Activated gamma-delta T cell treated with anti-CD3 and anti-CD28 coated beads, Interleukin-2, amount 50 U/mL, for 16 hours (primary cell): ENCODE results near the gene PLXNC1.
A peak's percentile ranks its signal among the peaks of the same experiment; 100 is the strongest.

Experiments used
- DNase-seq: peaks from one replicate; pipeline ENCODE4 v3.0.0-alpha.2; 2020; ENCODE audit warnings: low read depth

PLXNC1 gene

DNA sequence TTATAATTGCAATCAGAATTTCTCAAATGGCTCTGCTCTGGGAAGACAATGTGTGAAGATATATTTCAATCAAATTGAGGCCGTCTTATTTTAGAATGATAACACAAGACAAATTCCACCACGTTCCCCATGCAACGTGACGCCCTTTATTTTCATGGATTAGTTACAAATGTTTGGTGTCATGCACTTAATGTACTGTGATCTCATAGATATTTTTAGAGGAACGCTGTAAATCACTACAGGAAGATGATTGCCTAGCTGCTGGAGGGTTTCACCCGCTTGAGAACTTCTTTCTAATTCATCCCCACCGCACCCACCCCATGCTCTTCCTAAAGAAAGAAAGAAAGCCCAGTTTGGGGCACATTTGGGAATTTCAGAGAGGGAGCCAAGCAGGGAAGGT lies 117.2 kb downstream of the PLXNC1 start:
- no peak for DNase-seq

DNA sequence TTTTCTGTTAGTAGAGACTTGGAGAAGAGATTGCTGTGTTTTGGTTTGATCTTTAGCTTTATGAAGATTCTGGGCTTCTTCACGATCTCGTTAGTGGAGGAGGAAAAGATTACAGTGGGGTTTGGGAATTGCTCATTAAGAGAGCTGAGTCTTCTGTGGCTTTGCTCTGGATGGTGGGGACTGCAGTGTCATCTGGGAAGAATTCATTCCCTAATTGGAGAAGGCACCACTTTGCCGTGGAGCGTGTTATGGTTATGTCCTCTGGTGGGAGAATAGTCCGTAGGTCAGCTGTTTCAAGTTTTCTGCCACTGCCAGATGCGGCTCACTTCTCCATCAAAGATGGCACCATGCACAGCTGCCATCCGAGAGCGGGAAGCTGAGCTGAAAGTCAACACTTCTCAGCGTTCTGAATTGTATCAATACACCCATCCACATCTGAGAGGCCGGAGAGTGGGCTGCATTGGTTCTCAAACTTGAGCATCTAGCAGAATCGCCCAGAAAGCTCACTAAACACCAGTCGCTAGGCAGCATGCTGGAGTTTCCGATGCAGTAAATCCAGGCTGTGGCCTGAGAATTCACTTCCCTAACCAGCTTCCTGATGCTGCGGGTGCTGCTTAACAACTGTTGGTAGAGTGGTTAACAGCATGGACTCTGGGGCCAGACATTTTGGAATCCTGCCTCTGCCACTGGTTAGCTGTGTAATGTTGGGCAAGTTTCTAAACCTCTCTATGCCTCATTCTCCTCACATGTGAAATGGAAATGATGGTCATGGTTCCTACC lies 117.8 kb downstream of the PLXNC1 start:
- no peak for DNase-seq

DNA sequence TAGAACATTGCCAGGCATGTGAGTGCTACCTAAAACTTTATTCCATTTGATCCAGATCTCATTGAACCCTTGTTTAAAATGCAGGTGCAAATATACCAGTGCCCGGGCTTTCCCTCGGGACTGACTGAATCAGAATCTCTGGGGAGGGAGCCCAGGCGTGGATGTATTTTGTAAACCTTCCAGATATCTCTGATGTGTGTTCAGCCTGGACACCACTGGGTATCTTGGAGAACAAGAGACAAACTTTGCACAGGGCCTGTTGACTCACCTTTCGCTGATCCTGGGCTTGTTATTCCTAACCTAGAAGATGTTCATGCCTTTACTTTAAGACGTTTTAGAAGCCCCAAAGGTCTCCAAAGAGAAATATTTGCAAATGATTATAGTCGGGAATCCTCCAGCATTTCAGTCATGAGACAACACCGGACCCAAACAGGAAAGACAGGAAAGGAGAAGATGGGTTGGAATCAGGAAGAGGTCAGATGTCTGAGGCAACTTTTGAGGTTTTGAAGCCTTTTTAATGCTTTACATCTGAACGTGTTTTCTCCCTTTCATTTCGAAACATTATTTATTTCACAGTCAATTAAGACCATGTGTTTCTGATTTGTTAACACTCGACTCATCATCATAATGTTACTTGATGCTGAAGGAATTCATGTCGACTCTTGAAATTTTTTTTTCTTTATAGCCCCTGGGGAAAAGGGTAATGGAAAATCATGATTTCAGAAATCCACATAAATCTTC lies 118.6 kb downstream of the PLXNC1 start:
- DNase-seq, result no peak

DNA sequence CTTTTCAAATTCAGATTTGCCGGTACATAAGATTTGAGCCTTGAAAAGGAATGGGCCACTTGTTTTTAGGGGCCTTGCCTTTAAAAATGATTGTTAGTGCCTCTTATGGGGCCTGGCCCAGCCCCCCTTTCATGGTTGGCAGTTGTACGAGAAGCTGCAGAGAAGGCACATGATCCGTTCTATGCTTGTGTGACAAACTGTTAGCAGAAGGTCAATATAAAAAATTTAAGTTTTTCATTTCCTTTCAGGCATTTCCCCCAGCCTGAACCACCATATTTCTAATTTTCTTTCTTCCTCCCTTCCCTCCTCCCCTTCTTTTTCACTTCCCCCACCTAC lies 119.1 kb downstream of the PLXNC1 start:
- DNase-seq, result no peak

DNA sequence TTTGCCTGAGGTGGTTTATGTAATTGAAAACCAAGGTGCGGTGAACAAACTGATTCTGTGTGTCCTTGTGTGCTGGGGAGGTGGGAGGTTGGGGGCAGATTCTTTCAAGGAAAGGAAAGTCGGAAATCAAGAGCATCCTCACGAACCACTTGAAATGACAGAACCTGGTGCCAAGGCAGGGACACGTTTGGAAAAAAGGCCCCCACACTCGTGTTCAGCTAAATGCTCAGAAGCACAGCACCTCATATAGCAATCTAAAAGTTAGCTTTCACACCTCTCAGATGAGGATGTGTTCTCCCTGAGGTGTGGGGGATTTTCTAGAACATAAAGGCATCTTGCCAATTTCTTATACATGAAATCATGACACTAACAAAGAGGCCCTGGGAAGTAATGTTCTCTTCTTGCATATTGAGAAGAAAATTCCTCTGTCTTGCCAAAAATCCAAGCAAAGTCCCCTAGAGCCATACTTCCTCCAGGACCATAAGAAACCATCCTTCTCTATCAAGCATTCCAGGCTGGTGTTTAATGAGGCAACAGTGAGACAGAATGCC lies 119.6 kb downstream of the PLXNC1 start:
- DNase-seq, result no peak

DNA sequence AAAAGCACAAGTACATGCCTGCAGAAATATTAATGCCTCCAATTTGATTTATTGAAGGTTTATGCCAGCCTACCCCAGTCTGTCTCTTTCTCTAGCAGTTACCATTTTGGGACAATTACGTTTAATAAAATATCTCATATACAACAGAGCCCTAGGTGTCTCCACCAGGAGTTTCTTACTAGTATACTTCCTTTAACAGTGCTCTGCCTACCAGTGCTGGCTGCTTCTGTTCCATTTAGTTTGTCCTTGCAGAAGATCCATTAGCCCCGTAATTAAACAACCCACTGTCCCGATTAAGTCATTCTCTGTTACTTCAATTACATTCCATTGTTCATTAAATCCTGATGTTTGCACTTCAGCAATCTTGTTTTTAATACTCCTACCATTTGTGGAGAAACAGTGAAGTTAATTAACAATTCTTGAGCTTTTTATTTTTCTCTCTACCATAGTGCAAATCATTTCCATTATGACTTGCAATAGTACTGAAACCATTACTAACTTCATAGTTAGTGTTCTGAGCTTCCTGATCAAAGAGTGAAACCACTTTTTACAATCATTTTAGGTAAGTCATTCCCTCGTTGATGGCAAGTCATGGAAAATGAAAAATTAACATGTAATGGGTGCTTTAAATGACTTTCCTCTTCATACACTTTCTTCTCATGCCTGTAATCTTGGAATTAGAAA lies 121.1 kb downstream of the PLXNC1 start:
- no peak for DNase-seq

DNA sequence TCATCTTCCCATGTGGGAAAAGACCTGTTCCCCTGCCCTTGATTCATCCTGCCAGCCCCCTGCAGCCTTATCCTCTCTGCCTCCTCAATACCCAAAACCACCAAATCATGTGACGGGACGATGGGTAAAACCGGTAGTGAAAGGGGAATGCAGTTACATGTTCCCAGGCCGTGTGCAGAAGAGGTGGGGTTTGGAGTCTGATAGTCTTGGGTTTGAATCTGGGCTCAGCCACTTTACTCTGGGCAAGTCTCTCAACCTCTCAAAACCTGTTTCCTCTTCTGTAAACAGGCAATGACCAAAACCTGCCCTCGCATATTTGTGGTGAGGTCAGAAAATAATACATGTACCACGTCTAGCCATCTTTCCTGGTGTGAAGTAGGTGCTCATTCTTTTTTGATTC lies 123.0 kb downstream of the PLXNC1 start:
- no peak for DNase-seq

DNA sequence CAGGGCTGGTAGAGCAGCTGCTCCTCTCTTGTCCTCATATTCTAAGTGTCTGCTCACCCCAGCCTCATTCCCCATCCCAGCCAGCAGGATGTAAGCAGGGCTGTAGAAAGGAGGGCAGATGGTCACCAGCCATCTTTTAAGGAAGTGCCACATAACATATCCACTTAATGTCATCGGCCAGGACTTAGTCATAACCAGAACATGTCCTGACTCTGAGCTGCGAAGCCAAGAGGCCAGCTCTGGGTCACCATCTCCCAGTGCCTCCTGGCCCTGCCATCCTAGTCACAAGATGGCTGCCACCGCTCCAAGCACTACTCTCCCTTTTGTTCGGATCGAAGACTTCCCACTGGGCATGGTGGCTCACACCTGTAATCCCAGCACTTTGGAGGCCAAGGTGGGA lies 123.9 kb downstream of the PLXNC1 start:
- no peak for DNase-seq

DNA sequence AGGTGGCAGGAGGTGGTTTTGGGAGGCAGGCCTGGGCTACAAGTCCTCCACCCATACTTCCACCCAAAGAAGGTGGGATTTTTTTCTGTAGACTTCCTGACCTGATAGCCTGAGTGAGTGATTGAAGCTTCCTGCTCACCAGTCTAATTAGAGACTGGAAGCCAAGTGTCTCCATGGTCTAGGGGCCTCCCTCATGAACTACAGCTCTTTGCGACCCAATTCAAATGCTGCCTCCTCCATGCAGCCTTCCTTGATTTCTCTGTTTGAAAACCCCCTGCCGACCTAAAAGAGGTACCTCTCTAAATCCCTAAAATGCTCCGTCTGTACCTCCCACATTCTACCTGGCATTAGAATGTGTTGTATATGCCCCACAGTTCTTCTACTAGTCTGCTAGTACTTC lies 124.9 kb downstream of the PLXNC1 start:
- DNase-seq, result no peak

DNA sequence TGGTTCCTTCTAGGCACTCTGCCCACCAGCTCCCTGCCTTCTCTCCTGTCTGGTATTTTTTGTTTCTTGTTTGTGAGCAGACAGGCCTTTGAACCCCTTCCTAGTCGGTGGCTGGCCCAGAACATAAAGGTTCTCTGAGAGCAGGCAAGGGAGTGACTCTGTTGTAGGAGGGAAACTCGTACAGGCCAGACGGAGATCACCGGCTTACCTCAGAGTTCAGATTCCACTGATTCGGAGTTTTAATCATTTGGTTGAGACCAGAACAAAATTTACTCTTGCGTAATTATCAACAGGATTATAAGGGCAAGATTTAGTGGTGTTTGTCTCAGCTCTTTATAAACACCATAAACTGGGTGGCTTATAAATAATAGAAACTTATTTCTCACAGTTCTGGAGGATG lies 128.3 kb downstream of the PLXNC1 start:
- no peak for DNase-seq

DNA sequence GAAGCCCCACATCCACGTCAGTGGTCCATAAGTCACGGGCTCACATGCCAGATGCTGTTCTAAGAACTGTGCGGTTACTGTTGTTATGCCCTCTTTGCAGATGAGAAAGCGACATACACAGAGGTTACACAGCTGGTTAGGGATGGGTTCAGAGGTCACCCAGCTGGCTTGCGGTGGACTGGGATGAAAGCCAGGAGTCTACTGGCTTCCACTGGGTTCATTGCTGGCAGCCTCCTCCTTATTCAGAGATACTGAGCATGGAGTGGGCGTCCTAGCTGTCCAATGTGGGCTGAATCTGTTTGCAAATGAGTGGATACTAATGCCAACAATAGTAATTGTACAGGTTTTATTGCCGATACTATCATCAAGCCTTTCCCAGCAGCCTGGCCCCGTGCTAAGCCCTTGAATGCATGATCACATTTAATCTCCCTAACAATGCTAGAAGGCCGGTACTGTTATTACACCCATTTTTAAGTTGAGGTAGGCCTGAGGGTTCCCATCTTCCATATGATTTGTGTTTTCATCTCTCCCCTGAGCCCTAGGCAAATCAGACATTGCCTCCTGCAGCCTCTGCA lies 129.1 kb downstream of the PLXNC1 start:
- DNase-seq, result no peak

DNA sequence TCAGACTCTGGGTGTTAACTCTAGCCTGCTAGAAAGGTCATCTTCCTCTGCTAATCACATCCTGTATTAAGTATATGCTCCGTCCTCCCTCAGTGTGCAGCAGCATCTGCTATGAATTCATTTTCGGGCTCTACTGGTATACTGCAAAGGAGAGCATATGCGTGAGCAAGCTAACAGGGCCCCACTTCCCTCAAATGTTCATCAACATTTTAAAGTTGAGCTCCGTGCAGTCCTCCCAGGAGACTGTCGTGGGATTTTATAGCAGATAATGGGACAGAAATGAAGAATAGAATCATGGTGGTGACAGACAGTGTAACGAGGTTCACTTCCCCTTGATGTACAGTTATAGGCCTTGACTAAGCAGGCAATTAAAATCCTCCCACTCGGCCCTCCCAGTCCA lies 131.7 kb downstream of the PLXNC1 start:
- no peak for DNase-seq

DNA sequence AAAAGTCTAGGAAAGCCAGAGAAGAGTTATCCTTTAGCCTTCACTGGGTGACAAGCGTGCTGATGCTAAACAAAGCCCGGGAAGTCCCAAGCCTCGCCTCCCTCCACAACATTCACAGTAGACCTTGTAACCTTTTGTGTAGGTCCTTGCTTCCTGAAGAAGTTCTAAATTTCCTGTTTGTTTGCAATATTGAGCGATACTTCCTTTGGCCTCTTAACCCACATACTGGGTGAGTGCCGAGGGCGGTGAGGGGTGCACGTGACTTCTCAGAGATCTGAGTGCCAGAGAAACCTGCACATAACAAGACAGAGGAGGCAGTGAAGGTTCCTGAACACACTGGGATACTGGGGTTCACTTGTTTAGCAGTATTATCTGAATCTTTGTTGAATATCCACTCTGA lies 134.3 kb downstream of the PLXNC1 start:
- DNase-seq, result peak; percentile 23

DNA sequence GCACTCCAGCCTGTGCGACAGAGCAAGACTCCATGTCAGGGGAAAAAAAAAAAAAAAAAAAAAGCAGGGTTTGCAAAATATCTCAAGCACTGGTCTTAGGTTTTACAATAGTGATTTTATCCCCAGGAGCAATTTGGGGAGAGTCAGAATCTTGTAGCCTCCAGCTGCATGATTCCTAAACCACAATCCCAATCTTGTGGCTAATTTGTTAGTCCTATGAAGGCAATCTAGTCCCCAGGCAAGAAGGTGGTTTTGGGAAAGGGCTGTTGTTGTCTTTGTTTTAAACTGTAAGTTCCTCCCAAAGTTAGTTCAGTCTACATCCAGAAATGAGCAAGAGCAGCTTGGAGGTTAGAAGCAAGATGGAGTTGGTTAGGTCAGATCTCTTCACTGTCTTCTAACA lies 135.7 kb downstream of the PLXNC1 start:
- no peak for DNase-seq

DNA sequence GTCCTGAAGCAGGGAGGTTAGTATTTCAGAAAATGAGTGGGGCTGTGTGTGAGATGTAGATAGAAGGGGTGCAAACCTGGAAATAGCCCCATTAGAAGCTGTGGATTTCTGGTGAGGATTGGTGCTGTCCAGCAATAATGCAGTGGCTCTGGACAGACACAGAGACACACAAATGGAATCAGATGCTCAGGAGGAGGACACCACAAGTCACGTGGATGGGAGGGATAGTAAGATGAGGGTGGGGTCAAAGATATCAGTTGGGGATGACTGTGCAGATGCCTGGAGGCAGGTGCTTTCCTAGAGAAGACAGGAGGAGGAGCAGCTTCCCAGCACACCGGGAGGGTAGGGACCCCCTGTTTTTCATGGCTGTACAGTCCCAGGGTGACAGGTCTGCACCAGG lies 136.5 kb downstream of the PLXNC1 start:
- DNase-seq, result no peak

DNA sequence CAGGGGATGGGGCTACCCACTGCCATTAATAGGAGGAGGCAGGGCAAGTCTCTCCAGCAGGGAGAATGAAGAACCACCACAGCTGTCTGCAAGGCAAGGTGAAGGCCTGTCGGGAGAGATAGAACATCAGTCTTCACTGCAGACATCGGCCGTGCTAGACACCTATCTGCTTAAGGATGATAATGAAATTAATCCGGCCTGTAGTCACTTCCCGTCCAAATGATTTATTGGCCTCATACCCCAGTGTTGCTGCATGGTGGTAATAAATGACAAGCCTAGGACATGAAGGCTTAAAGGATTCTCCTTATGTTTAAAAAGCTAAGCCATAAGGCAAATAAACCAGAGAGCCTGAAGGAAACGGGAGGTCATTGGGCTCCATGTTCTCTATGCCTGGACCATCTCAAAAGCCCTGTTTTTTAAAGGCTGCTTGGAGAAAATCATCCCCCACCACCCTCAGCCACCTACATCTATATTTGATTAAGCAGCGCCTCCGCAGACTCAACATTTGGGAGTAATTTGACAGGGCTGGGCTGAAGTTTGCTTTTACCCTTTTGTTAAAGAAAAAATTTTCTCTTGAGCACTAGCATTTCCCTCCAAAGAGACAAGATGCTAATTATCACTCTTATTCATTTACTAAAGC lies 137.7 kb downstream of the PLXNC1 start:
- DNase-seq, result no peak

DNA sequence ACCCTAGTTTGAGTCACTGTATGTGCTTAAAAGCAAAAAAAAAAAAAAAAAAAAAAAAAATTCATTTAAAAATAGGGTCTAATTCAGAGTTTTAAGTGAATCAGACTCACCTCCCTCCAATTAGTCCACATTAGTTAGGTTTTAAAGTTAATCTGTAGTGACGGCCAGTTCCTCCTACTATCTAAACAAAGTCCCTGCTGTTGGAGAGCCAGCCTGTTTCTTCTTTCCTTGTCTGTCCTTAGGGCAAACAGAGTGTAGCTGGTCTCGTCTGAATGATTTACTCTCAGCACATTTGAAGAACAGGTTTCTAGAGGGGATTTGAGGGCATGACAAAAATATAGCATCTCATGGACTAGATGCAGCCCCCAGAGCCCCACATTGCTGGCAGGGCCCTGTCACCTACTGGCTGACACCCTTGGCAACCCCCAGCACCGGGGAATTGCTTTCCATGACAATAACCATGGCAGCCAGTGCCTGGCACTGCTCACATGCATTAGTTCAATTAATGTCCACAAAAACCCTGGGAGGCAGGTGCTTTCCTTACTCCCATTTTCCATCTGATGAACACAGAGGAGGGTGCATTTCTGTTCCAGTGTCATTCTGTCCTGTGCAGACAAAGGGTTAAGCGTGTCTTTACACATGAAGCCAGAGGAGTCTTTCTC lies 138.3 kb downstream of the PLXNC1 start:
- DNase-seq, result no peak

DNA sequence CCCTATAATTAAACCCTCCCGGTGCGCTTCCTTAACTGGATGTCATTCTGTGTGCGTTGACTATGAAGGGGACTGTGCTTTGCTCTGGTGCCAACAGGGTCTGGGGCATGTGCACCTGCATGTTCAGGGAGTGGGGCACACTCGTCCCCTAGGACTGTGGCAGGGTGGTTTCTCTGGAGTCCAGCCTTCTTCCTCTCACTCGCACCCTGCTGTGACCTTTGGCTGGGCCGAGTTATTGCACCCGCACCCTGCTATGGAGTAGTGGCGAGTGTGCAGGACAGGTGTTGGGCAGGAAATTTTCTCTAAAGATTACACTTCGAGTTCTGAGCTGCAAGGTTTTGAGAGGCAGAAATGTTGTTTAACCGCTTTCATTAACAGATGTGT lies 138.9 kb downstream of the PLXNC1 start:
- no peak for DNase-seq

DNA sequence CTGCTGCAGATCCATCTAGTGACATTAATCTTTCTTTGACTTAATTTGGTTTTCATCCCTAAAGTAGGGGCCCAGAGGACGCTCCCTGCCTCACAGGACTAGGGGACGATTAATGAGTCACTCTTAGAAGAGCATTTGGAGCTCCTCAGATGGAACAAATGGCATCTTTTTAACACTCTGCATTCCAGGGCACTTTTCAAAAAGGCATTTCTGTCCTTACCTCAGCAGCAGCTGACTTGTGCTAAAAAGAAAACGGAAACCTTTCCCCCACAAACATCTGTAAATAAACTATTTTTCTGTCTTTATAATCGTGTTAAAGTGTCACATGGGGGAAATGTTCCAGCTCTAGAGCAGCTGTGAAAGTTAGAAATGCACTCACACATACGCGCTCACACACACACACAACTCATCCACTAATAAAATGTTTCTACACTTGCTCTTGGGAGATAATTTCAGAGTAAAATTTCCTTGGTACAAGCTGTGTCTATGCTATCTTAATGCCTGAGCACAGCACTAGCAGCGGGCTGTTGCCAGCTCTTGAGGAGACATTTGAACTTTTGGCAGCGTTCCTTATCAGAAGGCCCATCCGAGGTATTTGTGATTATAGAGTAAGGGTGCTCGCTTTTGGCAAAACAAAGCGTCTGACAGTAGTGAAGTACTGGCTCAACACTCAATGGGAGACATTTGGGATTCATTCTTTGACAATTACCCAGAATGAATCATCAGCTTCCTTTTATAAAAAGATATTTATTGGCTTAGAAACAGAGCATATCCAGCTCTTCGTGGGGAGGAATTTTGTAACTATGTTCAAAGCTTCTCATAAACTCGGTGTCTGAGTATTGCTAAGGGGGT lies 141.3 kb downstream of the PLXNC1 start:
- DNase-seq, result no peak

DNA sequence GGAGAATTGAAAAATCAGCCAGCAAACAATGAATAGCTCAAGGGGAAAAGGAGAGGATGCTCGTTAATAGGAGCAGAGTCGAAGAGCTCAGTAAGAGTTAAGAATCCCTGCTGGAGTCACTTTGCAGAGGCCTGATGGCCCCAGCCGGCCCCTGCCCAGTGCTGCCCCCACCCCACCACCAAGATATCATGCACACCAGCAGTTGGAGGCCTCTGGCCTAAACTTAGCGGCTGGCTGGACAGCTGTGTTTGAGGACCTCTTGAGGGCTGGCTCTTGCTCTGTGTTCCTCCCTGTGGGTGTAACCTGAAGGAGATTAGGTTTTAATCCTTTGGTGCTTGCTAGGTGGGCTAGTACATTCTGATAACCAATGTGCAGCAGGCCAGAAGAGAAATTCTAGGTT lies 142.0 kb downstream of the PLXNC1 start:
- no peak for DNase-seq
